ENCODE data around the gene CFAP97.

Gene CFAP97

GRCh38 chr4:185171373-185172071 lies 32.3 kb downstream of the CFAP97 start:
- Mint-ChIP-seq H3K9me3 (no peaks in the 10 kb centered on the region), H3K27ac (peak overlapping the region in 1 of 2 donors; percentile 11), H3K27me3 (no peaks in the 10 kb centered on the region), H3K4me3 (no peak overlapping the region), H3K36me3 (ENCODE audit: insufficient read depth) (peaks cover 47% of the 10 kb centered on the region), H3K4me1 (ENCODE audit: low read depth in 2 of 2) (peaks cover 0 to 13% of the 10 kb centered on the region in 2 donors)
- no peak for DNase-seq
- no peak for ATAC-seq (replicated peaks)

- ATAC-seq (replicated peaks) (no peak), DNase-seq (no peak)
- Mint-ChIP-seq H3K27me3 (no peaks in the 10 kb centered on the region), H3K9me3 (no peaks in the 10 kb centered on the region), H3K36me3 (ENCODE audit: insufficient read depth) (peaks cover 45% of the 10 kb centered on the region), H3K4me3 (no peak overlapping the region), H3K4me1 (ENCODE audit: low read depth in 2 of 2) (peaks cover 11 to 22% of the 10 kb centered on the region in 2 donors), H3K27ac (no peak overlapping the region)
These were observed 36.6 kb downstream of the CFAP97 start for GRCh38 chr4:185167234-185167633.

GRCh38 chr4:185165605-185166063 lies 38.2 kb downstream of the CFAP97 start:
- peak overlapping the region; percentile 1 to 2 for H3K27ac Mint-ChIP-seq
- no peaks in the 10 kb centered on the region for H3K9me3 Mint-ChIP-seq
- no peaks in the 10 kb centered on the region for H3K27me3 Mint-ChIP-seq
- DNase-seq (no peak), ATAC-seq (replicated peaks) (peak; percentile 89)
- H3K36me3 Mint-ChIP-seq (ENCODE audit: insufficient read depth): peaks cover 50% of the 10 kb centered on the region
- H3K4me3 Mint-ChIP-seq: peak overlapping the region; percentile 29 to 52
- H3K4me1 Mint-ChIP-seq (ENCODE audit: low read depth in 2 of 2): peaks cover 11 to 18% of the 10 kb centered on the region in 2 donors

- Mint-ChIP-seq H3K4me1 (ENCODE audit: low read depth in 2 of 2) (peaks cover 7 to 9% of the 10 kb centered on the region in 2 donors), H3K27me3 (no peaks in the 10 kb centered on the region), H3K9me3 (no peaks in the 10 kb centered on the region), H3K36me3 (ENCODE audit: insufficient read depth) (peaks cover 23% of the 10 kb centered on the region), H3K27ac (peak overlapping the region in 1 of 2 donors; percentile 11), H3K4me3 (no peak overlapping the region)
- no peak for DNase-seq
- ATAC-seq (replicated peaks): no peak
These were observed 52.5 kb downstream of the CFAP97 start for GRCh38 chr4:185151296-185151695.

GRCh38 chr4:185149392-185149791 lies 54.4 kb downstream of the CFAP97 start:
- no peak overlapping the region for H3K4me3 Mint-ChIP-seq
- peaks cover 7 to 16% of the 10 kb centered on the region in 2 donors for H3K4me1 Mint-ChIP-seq (ENCODE audit: low read depth in 2 of 2)
- ATAC-seq (replicated peaks): no peak
- DNase-seq: no peak
- no peaks in the 10 kb centered on the region for H3K27me3 Mint-ChIP-seq
- H3K36me3 Mint-ChIP-seq (ENCODE audit: insufficient read depth): peaks cover 18% of the 10 kb centered on the region
- no peaks in the 10 kb centered on the region for H3K9me3 Mint-ChIP-seq
- no peak overlapping the region for H3K27ac Mint-ChIP-seq

- Mint-ChIP-seq H3K9me3 (no peaks in the 10 kb centered on the region), H3K27ac (peak overlapping the region in 1 of 2 donors; percentile 59), H3K27me3 (no peaks in the 10 kb centered on the region), H3K36me3 (ENCODE audit: insufficient read depth) (peaks cover 10% of the 10 kb centered on the region), H3K4me3 (no peak overlapping the region), H3K4me1 (ENCODE audit: low read depth in 2 of 2) (peaks cover 17 to 28% of the 10 kb centered on the region in 2 donors)
- DNase-seq (no peak), ATAC-seq (replicated peaks) (no peak)
These were observed 58.2 kb downstream of the CFAP97 start for GRCh38 chr4:185145572-185145971.

GRCh38 chr4:185144601-185145240 lies 59.1 kb downstream of the CFAP97 start:
- Mint-ChIP-seq H3K9me3 (no peaks in the 10 kb centered on the region), H3K27ac (peak overlapping the region in 1 of 2 donors; percentile 28), H3K27me3 (peaks cover 0 to 3% of the 10 kb centered on the region in 2 donors), H3K4me3 (peak overlapping the region; percentile 29 to 86), H3K36me3 (ENCODE audit: insufficient read depth) (peaks cover 10% of the 10 kb centered on the region), H3K4me1 (ENCODE audit: low read depth in 2 of 2) (peaks cover 13 to 24% of the 10 kb centered on the region in 2 donors)
- DNase-seq (no peak), ATAC-seq (replicated peaks) (no peak)

- Mint-ChIP-seq H3K27ac (peak overlapping the region; percentile 85 to 90), H3K27me3 (peaks cover under 1 to 10% of the 10 kb centered on the region in 2 donors), H3K4me3 (peak overlapping the region; percentile 86 to 90)
These were observed 60.2 kb downstream of the CFAP97 start for GRCh38 chr4:185143601-185143969.

GRCh38 chr4:185142912-185143600 lies 60.7 kb downstream of the CFAP97 start, which contains the start of gene SLC25A4:
SLC25A4 (plus strand) TSS chr4:185143266; CDS start chr4:185143373, 107 bp downstream.
- Mint-ChIP-seq H3K27ac (peak within 1 kb of the TSS; percentile 85 to 90), H3K9me3 (no peaks in the 10 kb centered on the region), H3K36me3 (ENCODE audit: insufficient read depth) (peaks cover 10% of the 10 kb centered on the region), H3K27me3 (peaks cover 6 to 15% of the 10 kb centered on the region in 2 donors), H3K4me1 (ENCODE audit: low read depth in 2 of 2) (peaks cover 10 to 24% of the 10 kb centered on the region in 2 donors), H3K4me3 (peak within 1 kb of the TSS; percentile 86 to 90)
- peak; percentile 92 for ATAC-seq (replicated peaks)
- peak; percentile 79 to 86 (median 83) for DNase-seq

More at GRCh38 chr4:185143601-185143969, 60.2 kb downstream of the CFAP97 start:
- peak in 2 of 3 experiments; percentile 12 to 24 for DNase-seq
- H3K4me1 Mint-ChIP-seq (ENCODE audit: low read depth in 2 of 2): peaks cover 10 to 24% of the 10 kb centered on the region in 2 donors
- peaks cover 10% of the 10 kb centered on the region for H3K36me3 Mint-ChIP-seq (ENCODE audit: insufficient read depth)
- peak; percentile 30 for ATAC-seq (replicated peaks)
- no peaks in the 10 kb centered on the region for H3K9me3 Mint-ChIP-seq

- H3K4me3 Mint-ChIP-seq: peak overlapping the region; percentile 86 to 90
- H3K9me3 Mint-ChIP-seq: no peaks in the 10 kb centered on the region
- H3K27ac Mint-ChIP-seq: peak overlapping the region; percentile 85 to 90
- peaks cover 11 to 20% of the 10 kb centered on the region in 2 donors for H3K27me3 Mint-ChIP-seq
- H3K36me3 Mint-ChIP-seq (ENCODE audit: insufficient read depth): peaks cover 10% of the 10 kb centered on the region
- DNase-seq (no peak), ATAC-seq (replicated peaks) (peak; percentile 17)
- peaks cover 10 to 24% of the 10 kb centered on the region in 2 donors for H3K4me1 Mint-ChIP-seq (ENCODE audit: low read depth in 2 of 2)
These were observed 61.3 kb downstream of the CFAP97 start for GRCh38 chr4:185142564-185142911.

GRCh38 chr4:185141777-185142176 lies 62.0 kb downstream of the CFAP97 start:
- ATAC-seq (replicated peaks) (no peak), DNase-seq (no peak)
- no peaks in the 10 kb centered on the region for H3K9me3 Mint-ChIP-seq
- peaks cover 8% of the 10 kb centered on the region for H3K36me3 Mint-ChIP-seq (ENCODE audit: insufficient read depth)
- H3K27me3 Mint-ChIP-seq: peaks cover 16 to 28% of the 10 kb centered on the region in 2 donors
- H3K4me1 Mint-ChIP-seq (ENCODE audit: low read depth in 2 of 2): peaks cover 10 to 24% of the 10 kb centered on the region in 2 donors
- peak overlapping the region; percentile 86 to 90 for H3K4me3 Mint-ChIP-seq
- H3K27ac Mint-ChIP-seq: no peak overlapping the region

GRCh38 chr4:185139736-185140135 lies 64.1 kb downstream of the CFAP97 start:
- H3K27me3 Mint-ChIP-seq: peaks cover 16 to 29% of the 10 kb centered on the region in 2 donors
- peaks cover 10 to 12% of the 10 kb centered on the region in 2 donors for H3K4me1 Mint-ChIP-seq (ENCODE audit: low read depth in 2 of 2)
- H3K36me3 Mint-ChIP-seq (ENCODE audit: insufficient read depth): peaks cover 5% of the 10 kb centered on the region
- no peak for ATAC-seq (replicated peaks)
- no peaks in the 10 kb centered on the region for H3K9me3 Mint-ChIP-seq
- H3K27ac Mint-ChIP-seq: no peak overlapping the region
- DNase-seq: no peak
- H3K4me3 Mint-ChIP-seq: no peak overlapping the region

- ATAC-seq (replicated peaks): no peak
- no peak overlapping the region for H3K4me3 Mint-ChIP-seq
- DNase-seq: no peak
- H3K27ac Mint-ChIP-seq: no peak overlapping the region
- H3K4me1 Mint-ChIP-seq (ENCODE audit: low read depth in 2 of 2): peaks cover 3 to 6% of the 10 kb centered on the region in 2 donors
- H3K9me3 Mint-ChIP-seq: no peaks in the 10 kb centered on the region
- H3K36me3 Mint-ChIP-seq (ENCODE audit: insufficient read depth): peaks cover 8% of the 10 kb centered on the region
- H3K27me3 Mint-ChIP-seq: peaks cover 16 to 29% of the 10 kb centered on the region in 2 donors
These were observed 65.6 kb downstream of the CFAP97 start for GRCh38 chr4:185138161-185138560.
